IPS DF 6.9 (cell line): Measurements from ENCODE around the gene ANAPC5.

ENCODE experiments used
- DNase-seq: peaks from one replicate; pipeline ENCODE4 v3.0.0-alpha.2; 2013; ENCODE audit warnings: low read depth, low spot score
- H3K27ac ChIP-seq: one replicate; pipeline ENCODE4 v1.5.1; 2013; ENCODE audit warnings: low read length, control low read depth
- H3K27me3 ChIP-seq: 2 replicates; pipeline ENCODE4 v1.6.1; 2013; ENCODE audit warnings: mild to moderate bottlenecking, low read length; ENCODE audit not compliant: control insufficient read depth, insufficient read depth
- H3K36me3 ChIP-seq: 2 replicates; pipeline ENCODE4 v1.6.1; 2013; ENCODE audit warnings: low read length; ENCODE audit not compliant: control insufficient read depth, insufficient read depth
- H3K4me1 ChIP-seq: 2 replicates; pipeline ENCODE4 v1.6.1; 2013; ENCODE audit warnings: low read length; ENCODE audit not compliant: control insufficient read depth, insufficient read depth
- H3K4me3 ChIP-seq: 2 replicates; pipeline ENCODE4 v1.5.1; 2013; ENCODE audit warnings: mild to moderate bottlenecking, low read length
- H3K9me3 ChIP-seq: 2 replicates; pipeline ENCODE4 v1.6.1; 2013; ENCODE audit warnings: low read length, inconsistent platforms; ENCODE audit not compliant: control insufficient read depth, insufficient read depth
- WGBS: extraction: QIAGEN DNeasy Blood & Tissue Kit; methylation state at CpG from one replicate; pipeline ENCODE4 v1.1.7; 2013; ENCODE audit warnings: mixed read lengths, missing lambda C conversion rate; ENCODE audit not compliant: insufficient read length, insufficient coverage; 5-methylcytosine and 5-hydroxymethylcytosine counted together

The ANAPC5 gene

DNA sequence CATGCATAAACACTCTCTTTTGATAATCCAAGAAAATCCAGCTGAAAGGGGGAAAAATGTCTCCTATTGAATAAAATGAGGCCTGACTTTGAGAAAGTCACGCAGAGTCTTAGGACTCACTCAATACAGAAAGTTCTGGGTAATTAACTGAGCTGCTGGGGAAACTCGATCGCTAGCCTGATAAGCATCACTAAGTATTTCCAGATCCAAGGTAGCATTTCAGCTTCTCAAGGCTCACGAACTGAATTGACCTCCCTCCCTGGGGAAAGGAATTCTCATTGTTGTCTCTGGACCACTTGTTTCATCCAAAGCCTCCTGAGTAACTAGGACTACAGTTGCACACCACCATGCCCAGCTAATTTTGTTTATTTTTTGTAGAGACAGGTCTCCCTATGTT lies 13.8 kb upstream of the ANAPC5 start:
- Histone ChIP-seq H3K4me3 (no peak overlapping the region), H3K9me3 (no peaks in the 10 kb centered on the region), H3K27me3 (no peaks in the 10 kb centered on the region), H3K27ac (no peak overlapping the region), H3K36me3 (no peaks in the 10 kb centered on the region), H3K4me1 (no peaks in the 10 kb centered on the region)
- DNase-seq: no peak
- WGBS: no CpG with 5 or more reads among the region's 4 CpGs

DNA sequence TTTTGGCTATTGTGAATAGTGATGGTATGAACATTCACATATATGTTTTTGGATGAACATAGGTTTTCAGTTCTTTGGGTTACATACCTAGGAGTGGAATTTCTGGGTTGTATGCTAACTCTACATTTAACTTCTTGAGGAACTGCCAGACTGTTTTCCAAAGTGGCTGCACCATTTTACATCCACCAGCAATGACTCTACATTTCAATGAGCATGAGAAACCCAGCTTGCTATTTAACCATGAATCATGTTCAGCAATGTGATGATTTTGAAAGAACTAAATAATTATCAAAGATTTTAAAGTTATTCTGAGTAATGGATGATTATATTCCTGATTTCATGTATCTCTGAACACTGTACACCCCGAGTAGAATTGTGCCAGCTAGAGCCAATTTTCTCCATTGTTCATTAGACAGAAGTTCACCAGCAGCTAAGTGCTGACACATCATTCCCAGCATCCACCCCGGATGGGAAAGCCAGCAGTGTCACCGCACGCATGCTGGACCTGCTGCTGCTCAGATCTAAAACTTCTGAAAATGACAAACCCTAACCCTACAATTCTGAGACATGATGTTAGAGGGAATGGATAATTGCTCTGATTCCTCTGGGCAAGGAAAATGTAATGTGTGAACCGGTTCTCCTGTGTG lies 13.3 kb upstream of the ANAPC5 start:
- no peak overlapping the region for H3K4me3 ChIP-seq
- no peaks in the 10 kb centered on the region for H3K36me3 ChIP-seq
- WGBS: no CpG with 5 or more reads among the region's 5 CpGs
- H3K4me1 ChIP-seq: no peaks in the 10 kb centered on the region
- no peak for DNase-seq
- H3K9me3 ChIP-seq: no peaks in the 10 kb centered on the region
- no peak overlapping the region for H3K27ac ChIP-seq
- H3K27me3 ChIP-seq: no peaks in the 10 kb centered on the region

DNA sequence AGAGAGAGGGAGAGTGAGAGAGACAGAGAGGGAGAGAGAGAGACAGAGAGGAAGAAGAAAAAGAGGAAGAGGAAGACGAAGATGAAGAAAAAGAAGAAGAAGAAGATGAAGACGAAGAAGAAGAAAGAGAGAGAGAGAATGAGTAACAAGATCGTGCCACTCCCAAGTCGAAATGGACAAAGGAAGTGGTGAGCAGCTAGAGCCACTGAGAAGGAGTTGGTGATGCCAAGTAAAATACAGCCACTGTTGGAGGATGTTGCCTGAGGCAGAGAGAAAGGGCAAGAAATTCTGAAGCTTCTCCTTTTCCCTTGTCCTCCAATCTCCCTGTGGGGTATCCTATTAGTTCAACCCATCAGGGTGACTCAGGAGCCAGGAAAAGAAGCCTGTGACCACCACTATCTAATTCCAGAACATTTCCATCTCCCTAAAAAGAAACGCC lies 12.5 kb upstream of the ANAPC5 start:
- Histone ChIP-seq H3K36me3 (no peaks in the 10 kb centered on the region), H3K4me1 (no peaks in the 10 kb centered on the region), H3K4me3 (no peak overlapping the region), H3K9me3 (no peaks in the 10 kb centered on the region), H3K27ac (no peak overlapping the region), H3K27me3 (no peaks in the 10 kb centered on the region)
- no peak for DNase-seq
- WGBS: 100% methylated on average over 3 of the region's 5 CpGs

DNA sequence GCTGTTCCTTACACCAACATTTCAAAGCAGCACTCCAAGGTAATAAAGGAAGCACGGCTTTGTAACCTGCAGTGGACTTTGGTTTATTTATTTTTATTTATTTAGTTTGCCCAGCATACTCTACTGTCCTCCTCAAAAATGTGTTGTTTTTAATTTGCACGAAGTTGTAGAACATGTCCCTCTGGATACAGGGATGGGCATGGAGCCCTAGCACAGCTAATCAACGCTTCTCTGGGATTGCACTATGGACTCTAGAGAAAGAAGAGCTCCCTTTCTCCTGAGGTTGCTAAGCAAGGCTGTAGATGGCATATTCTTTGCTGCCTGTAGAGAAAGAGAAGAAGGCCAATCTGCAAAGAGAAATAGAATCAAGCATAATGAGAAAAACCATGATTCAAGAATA lies 5.9 kb upstream of the ANAPC5 start:
- no peaks in the 10 kb centered on the region for H3K27me3 ChIP-seq
- no CpG with 5 or more reads among the region's 3 CpGs for WGBS
- DNase-seq: no peak
- no peaks in the 10 kb centered on the region for H3K4me1 ChIP-seq
- no peak overlapping the region for H3K4me3 ChIP-seq
- no peak overlapping the region for H3K27ac ChIP-seq
- H3K9me3 ChIP-seq: no peaks in the 10 kb centered on the region
- no peaks in the 10 kb centered on the region for H3K36me3 ChIP-seq

DNA sequence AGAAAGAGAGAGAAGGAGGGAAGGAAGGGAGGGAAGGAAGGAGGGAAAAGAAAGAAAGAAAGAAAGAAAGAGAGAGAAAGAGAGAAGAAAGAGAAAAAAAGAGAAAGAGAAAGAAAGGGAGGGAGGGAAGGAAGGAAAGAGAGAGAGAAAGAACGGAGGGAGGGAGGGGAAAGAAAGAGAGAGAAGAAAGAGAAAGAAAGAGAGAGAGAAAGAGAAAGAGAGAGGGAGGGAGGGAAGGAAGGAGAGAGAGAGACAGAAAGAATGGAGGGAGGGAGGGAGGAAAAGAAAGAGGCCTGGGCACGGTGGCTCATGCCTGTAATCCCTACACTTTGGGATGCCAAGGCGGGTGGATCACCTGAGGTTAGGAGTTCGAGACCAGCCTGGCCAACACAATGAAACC lies 5.1 kb upstream of the ANAPC5 start:
- no CpG with 5 or more reads among the region's 4 CpGs for WGBS
- Histone ChIP-seq H3K27me3 (no peaks in the 10 kb centered on the region), H3K36me3 (no peaks in the 10 kb centered on the region), H3K4me1 (no peaks in the 10 kb centered on the region), H3K27ac (no peak overlapping the region), H3K9me3 (no peaks in the 10 kb centered on the region), H3K4me3 (no peak overlapping the region)
- DNase-seq: no peak

DNA sequence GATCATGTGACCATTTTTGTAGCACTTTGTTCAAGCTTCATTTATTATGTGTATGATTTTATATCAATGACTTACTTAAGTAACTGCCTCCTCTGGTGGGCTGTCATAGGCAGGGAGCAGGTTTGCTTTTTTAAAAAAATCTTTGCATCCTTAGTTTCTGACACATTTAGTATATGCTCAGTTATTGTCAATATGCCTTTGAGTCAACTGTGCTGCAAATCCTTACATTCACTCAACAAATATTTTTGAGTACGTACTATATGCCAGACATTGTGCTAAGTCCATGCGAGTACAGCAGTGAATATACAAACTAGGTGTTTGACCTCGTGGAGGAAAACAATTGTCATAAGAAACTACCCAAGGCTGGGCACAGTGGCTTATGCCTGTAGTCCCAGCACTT lies 4.4 kb upstream of the ANAPC5 start:
- no peak for DNase-seq
- no CpG with 5 or more reads among the region's 3 CpGs for WGBS
- Histone ChIP-seq H3K9me3 (no peaks in the 10 kb centered on the region), H3K4me1 (no peaks in the 10 kb centered on the region), H3K27me3 (no peaks in the 10 kb centered on the region), H3K27ac (no peak overlapping the region), H3K36me3 (no peaks in the 10 kb centered on the region), H3K4me3 (no peak overlapping the region)

DNA sequence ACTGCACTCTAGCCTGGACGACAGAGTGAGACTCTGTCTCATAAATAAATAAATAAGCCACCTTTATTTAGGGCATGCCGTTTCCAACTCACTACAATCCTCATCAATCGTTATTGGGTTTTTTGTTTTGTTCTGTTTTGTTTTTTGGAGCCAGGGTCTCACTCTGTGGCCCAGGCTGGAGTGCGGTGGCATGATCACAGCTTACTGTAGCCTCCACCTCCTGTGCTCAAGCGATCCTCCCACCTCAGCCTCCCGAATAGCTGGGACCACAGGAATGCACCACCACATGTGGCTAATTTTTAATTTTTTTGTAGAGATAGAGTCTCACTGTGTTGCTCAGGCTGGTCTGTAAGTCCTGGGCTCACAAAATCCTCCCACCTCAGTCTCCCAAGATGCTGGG lies 3.6 kb upstream of the ANAPC5 start:
- H3K4me1 ChIP-seq: no peaks in the 10 kb centered on the region
- no peak overlapping the region for H3K27ac ChIP-seq
- no peaks in the 10 kb centered on the region for H3K9me3 ChIP-seq
- H3K36me3 ChIP-seq: no peaks in the 10 kb centered on the region
- no peaks in the 10 kb centered on the region for H3K27me3 ChIP-seq
- H3K4me3 ChIP-seq: no peak overlapping the region
- WGBS: no CpG with 5 or more reads among the region's 6 CpGs
- DNase-seq: no peak

DNA sequence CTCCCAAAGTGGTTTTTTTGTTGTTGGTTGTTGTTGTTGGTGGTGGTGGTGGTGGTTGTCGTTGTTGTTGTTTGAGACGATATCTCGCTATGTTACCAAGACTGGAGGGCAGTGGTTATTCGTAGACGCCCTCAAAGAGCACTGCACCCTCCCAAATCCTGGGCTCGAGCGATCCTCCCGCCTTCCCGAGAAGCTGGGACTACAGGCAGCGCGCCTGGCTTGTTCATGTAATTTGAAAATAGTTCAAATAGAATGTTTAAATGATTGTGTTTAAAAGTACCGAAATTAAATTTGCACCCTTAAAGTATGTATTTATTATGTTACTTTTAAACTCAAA lies 439 bp upstream of the ANAPC5 start:
- no peaks in the 10 kb centered on the region for H3K36me3 ChIP-seq
- no CpG with 5 or more reads among the region's 12 CpGs for WGBS
- H3K27ac ChIP-seq: no peak overlapping the region

DNA sequence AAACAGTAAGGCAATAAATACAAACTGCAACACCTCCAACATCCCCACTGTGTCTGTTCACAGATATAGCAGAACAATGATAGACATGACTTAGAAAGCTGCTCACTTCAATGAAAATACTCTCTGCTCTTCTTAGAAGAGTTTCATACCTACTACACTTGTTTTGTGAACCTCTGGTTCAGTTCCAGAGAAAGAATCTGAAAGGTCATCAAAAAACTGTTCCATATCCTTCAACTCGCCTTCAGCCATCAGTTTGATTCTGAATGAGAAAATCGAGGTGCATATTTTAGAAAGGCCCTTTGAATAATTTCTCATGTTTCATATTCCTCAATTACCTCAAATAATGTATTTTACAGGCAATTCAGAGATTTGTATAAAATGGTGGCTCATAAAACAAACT lies 5.5 kb downstream of the ANAPC5 start:
- DNase-seq: no peak
- no peaks in the 10 kb centered on the region for H3K9me3 ChIP-seq
- H3K4me3 ChIP-seq: no peak overlapping the region
- H3K27me3 ChIP-seq: no peaks in the 10 kb centered on the region
- H3K36me3 ChIP-seq: peaks cover 6% of the 10 kb centered on the region; the same call in 1 of the 2 replicates
- H3K4me1 ChIP-seq: no peaks in the 10 kb centered on the region
- H3K27ac ChIP-seq: no peak overlapping the region
- WGBS: no CpG with 5 or more reads among the region's 2 CpGs

More for the DNA sequence above, 439 bp upstream of the ANAPC5 start:
- Histone ChIP-seq H3K27me3 (no peaks in the 10 kb centered on the region), H3K4me1 (no peaks in the 10 kb centered on the region), H3K4me3 (peak overlapping the region; percentile 93; the same call in 1 of the 2 replicates), H3K9me3 (no peaks in the 10 kb centered on the region)
- no peak for DNase-seq

DNA sequence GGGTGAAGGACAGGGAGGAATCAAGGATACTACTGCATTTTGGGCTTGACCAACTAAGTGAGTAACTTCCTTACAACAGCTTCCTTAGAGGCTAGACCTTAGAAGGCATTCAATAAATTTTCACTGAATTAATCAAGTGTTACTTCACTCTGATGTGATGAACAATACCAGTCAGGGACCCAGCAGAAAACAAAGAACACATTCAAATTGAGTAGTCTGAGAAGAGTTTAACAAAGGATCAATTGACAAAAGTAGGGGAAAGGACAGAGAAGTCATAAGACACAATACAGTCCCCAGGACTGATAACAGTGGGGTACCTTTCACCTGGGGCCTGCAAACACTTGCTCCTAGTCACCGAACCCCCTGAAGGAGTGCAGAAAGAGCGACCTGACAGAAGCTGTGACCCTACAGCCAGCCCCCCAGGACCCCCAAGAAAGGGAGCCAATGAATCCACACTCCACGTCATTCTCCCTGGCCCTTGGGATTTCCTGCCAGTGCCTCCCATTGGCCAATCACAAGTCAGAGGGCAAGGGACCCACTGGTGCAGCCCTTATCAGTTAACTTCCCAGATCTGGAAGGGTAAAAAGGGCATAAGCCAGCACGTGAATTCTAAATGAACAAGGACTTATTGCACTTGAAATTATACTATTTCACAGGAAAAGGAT lies 6.9 kb downstream of the ANAPC5 start:
- H3K27me3 ChIP-seq: no peaks in the 10 kb centered on the region
- WGBS: no CpG with 5 or more reads among the region's 4 CpGs
- DNase-seq: no peak
- H3K9me3 ChIP-seq: no peaks in the 10 kb centered on the region
- H3K4me3 ChIP-seq: no peak overlapping the region
- no peaks in the 10 kb centered on the region for H3K4me1 ChIP-seq
- peaks cover 8% of the 10 kb centered on the region; the same call in 1 of the 2 replicates for H3K36me3 ChIP-seq
- H3K27ac ChIP-seq: no peak overlapping the region

DNA sequence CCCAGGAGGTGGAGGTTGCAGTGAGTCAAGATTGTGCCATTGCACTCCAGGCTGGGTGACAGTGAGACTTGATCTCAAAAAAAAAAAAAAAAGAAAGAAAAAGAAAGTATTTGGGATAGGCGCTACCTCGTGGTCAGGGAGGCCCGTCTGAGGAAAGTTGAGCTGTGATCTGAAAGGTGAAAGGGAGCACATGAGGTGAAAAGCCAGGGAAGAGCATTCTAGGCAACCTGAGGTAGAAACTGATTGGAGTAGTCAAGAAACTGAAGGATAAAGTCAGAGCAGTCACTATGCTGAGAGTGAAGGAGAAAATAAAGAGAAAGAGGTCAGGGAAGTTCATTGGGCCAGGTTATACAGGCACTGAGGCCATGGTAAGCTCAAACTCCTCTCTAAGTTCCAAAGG lies 7.7 kb downstream of the ANAPC5 start:
- H3K9me3 ChIP-seq: no peaks in the 10 kb centered on the region
- peaks cover 8% of the 10 kb centered on the region; the same call in 1 of the 2 replicates for H3K36me3 ChIP-seq
- H3K27me3 ChIP-seq: no peaks in the 10 kb centered on the region
- DNase-seq: no peak
- H3K4me1 ChIP-seq: no peaks in the 10 kb centered on the region
- H3K4me3 ChIP-seq: no peak overlapping the region
- no CpG with 5 or more reads among the region's 3 CpGs for WGBS
- no peak overlapping the region for H3K27ac ChIP-seq
